Sigmoid colon (tissue), 4 donors: ENCODE measurements around the gene HDAC7.

ENCODE experiments used
- CTCF ChIP-seq, 4 experiments: fragments of 450-650 bp in 3 of 4; fragments of 200-600 bp in 1 of 4; IDR thresholded peaks; one replicate each; pipeline ENCODE4 v1.5.1; 2016 to 2019; ENCODE audit warnings: antibody characterized with exemption in 4 of 4, mild to moderate bottlenecking in 3 of 4, moderate library complexity in 2 of 4
- EP300 ChIP-seq, 4 donors: sonication (generic); formaldehyde crosslinking; IDR thresholded peaks; one replicate each; pipeline ENCODE4 v1.6.1; 2017; ENCODE audit warnings: antibody characterized with exemption in 4 of 4
- POLR2A ChIP-seq, 2 donors: fragments of 450-650 bp; IDR thresholded peaks; one replicate each; pipeline ENCODE4 v1.6.1; 2016; ENCODE audit warnings: antibody characterized with exemption in 2 of 2, mild to moderate bottlenecking in 2 of 2, moderate library complexity in 2 of 2

- TF ChIP-seq POLR2A (IDR thresholded peaks at IDR 0.05): no peak
- no peak for TF ChIP-seq CTCF (IDR thresholded peaks at IDR 0.05)
- no peak for TF ChIP-seq EP300 (IDR thresholded peaks at IDR 0.05)
Measured at GRCh38 chr12:47839214-47839876, 19.6 kb upstream of the HDAC7 start.
